Loucy (cell line): ENCODE data around the gene MEF2C.

Experiments
- H2AFZ ChIP-seq: fragments of 200-600 bp; sonication (generic); 2 replicates; pipeline ENCODE4 v1.6.0; 2016; ENCODE audit warnings: antibody characterized with exemption, mild to moderate bottlenecking, low read length, moderate library complexity
- H3F3A ChIP-seq: fragments of 200-600 bp; 2 replicates; pipeline ENCODE4 v1.6.0; 2016; ENCODE audit warnings: antibody characterized with exemption, low read depth, mild to moderate bottlenecking
- H3K27me3 ChIP-seq: fragments of 200-600 bp; sonication (generic); 2 replicates; pipeline ENCODE4 v1.6.1; 2014; ENCODE audit warnings: low read length, mild to moderate bottlenecking; ENCODE audit not compliant: insufficient read depth, poor library complexity, severe bottlenecking
- H3K36me3 ChIP-seq: fragments of 200-600 bp; sonication (generic); 2 replicates; pipeline ENCODE4 v1.6.1; 2016; ENCODE audit warnings: low read length; ENCODE audit not compliant: insufficient read depth
- H3K4me1 ChIP-seq: fragments of 200-600 bp; sonication (generic); 2 replicates; pipeline ENCODE4 v1.5.1; 2014; ENCODE audit warnings: low read length, mild to moderate bottlenecking; ENCODE audit not compliant: insufficient read depth, poor library complexity, severe bottlenecking
- H3K4me2 ChIP-seq: fragments of 200-600 bp; sonication (generic); 2 replicates; pipeline ENCODE4 v1.6.0; 2014; ENCODE audit warnings: antibody characterized with exemption, low read length, low read depth, mild to moderate bottlenecking; ENCODE audit not compliant: poor library complexity, severe bottlenecking
- H3K4me3 ChIP-seq: fragments of 200-600 bp; sonication (generic); 2 replicates; pipeline ENCODE4 v1.5.1; 2014; ENCODE audit warnings: low read length, mild to moderate bottlenecking, mixed read lengths; ENCODE audit not compliant: poor library complexity, severe bottlenecking
- H3K79me2 ChIP-seq: fragments of 200-600 bp; sonication (generic); 2 replicates; pipeline ENCODE4 v1.6.1; 2014; ENCODE audit warnings: low read length; ENCODE audit not compliant: insufficient read depth
- H3K9ac ChIP-seq: fragments of 200-600 bp; sonication (generic); 2 replicates; pipeline ENCODE4 v1.6.0; 2014; ENCODE audit warnings: mild to moderate bottlenecking, low read depth, low read length, moderate library complexity; ENCODE audit not compliant: poor library complexity, severe bottlenecking
- H3K9me2 ChIP-seq: fragments of 200-600 bp; sonication (generic); replicated peaks from 2 replicates; pipeline ENCODE4 v1.6.1; 2016; ENCODE audit warnings: low read depth, low read length, mixed read lengths
- H3K9me3 ChIP-seq: fragments of 200-600 bp; sonication (generic); 2 replicates; pipeline ENCODE4 v1.6.1; 2014; ENCODE audit warnings: mild to moderate bottlenecking, antibody characterized with exemption, low read length, low read depth; ENCODE audit not compliant: insufficient read depth
- H4K20me1 ChIP-seq: fragments of 200-600 bp; sonication (generic); 2 replicates; pipeline ENCODE4 v1.6.0; 2014; ENCODE audit warnings: antibody characterized with exemption, low read length, mild to moderate bottlenecking; ENCODE audit not compliant: insufficient read depth, poor library complexity, severe bottlenecking
- CTCF ChIP-seq: fragments of 200-600 bp; sonication (generic); conservative IDR thresholded peaks from 2 replicates; pipeline ENCODE4 v1.5.1; 2014; ENCODE audit warnings: mild to moderate bottlenecking, antibody characterized with exemption, low read length
- EZH2phosphoT487 ChIP-seq: fragments of 200-600 bp; IDR thresholded peaks from 2 replicates; pipeline ENCODE4 v1.6.1; 2018; ENCODE audit warnings: antibody characterized with exemption, mild to moderate bottlenecking, moderate library complexity, borderline replicate concordance

MEF2C gene

GRCh38 chr5:88787856-88788255 is 95.1 kb downstream of the MEF2C start:
- H3K9me2 ChIP-seq: no peaks in the 10 kb centered on the region
- peaks cover 25% of the 10 kb centered on the region for H3K4me1 ChIP-seq
- H3K27me3 ChIP-seq: no peaks in the 10 kb centered on the region
- H2AFZ ChIP-seq: no peak overlapping the region
- H3K4me2 ChIP-seq: no peak overlapping the region
- no peak for TF ChIP-seq CTCF
- no peak for TF ChIP-seq EZH2phosphoT487
- H3K9ac ChIP-seq: no peak overlapping the region
- no peak overlapping the region for H3K4me3 ChIP-seq
- H3K79me2 ChIP-seq: no peaks in the 10 kb centered on the region
- H3K9me3 ChIP-seq: no peaks in the 10 kb centered on the region
- no peaks in the 10 kb centered on the region for H3K36me3 ChIP-seq
- peaks cover 3% of the 10 kb centered on the region; the same call in 1 of the 2 replicates for H3F3A ChIP-seq
- no peaks in the 10 kb centered on the region for H4K20me1 ChIP-seq

DNA sequence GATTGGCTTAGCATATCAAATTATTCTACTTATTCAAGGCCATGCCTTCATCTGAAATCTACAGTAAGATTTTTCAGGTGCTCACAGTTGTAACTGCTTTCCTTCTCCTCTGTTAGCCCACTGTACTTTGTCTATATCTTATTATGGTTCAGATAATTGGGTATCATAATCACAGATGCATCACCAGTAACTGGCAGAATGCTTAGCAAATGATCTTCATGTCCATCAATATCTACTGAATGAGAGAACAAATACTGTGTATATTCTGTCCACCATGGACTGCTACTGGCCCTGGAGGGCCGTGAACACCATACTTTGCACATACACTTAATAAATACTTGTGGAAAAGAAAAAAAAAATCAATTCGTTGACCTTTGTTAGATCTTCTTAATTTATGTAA is 96.2 kb downstream of the MEF2C start:
- Histone ChIP-seq H4K20me1 (no peaks in the 10 kb centered on the region), H3K36me3 (no peaks in the 10 kb centered on the region), H3F3A (no peaks in the 10 kb centered on the region), H3K4me1 (peaks cover 25% of the 10 kb centered on the region), H3K4me2 (no peak overlapping the region), H3K9ac (no peak overlapping the region), H3K9me2 (no peaks in the 10 kb centered on the region), H2AFZ (no peak overlapping the region), H3K4me3 (no peak overlapping the region), H3K79me2 (no peaks in the 10 kb centered on the region), H3K27me3 (no peaks in the 10 kb centered on the region), H3K9me3 (no peaks in the 10 kb centered on the region)
- no peak for TF ChIP-seq CTCF
- no peak for TF ChIP-seq EZH2phosphoT487

- peaks cover 30% of the 10 kb centered on the region for H3K4me1 ChIP-seq
- H3F3A ChIP-seq: no peaks in the 10 kb centered on the region
- H3K27me3 ChIP-seq: no peaks in the 10 kb centered on the region
- H3K9me3 ChIP-seq: no peaks in the 10 kb centered on the region
- H3K4me2 ChIP-seq: peak overlapping the region; percentile 65
- H3K9ac ChIP-seq: peak overlapping the region; percentile 27
- no peaks in the 10 kb centered on the region for H4K20me1 ChIP-seq
- H3K9me2 ChIP-seq: no peaks in the 10 kb centered on the region
- no peaks in the 10 kb centered on the region for H3K36me3 ChIP-seq
- no peaks in the 10 kb centered on the region for H3K79me2 ChIP-seq
- peak overlapping the region; percentile 36; the same call in 1 of the 2 replicates for H2AFZ ChIP-seq
- TF ChIP-seq EZH2phosphoT487 (no peak), CTCF (no peak)
- H3K4me3 ChIP-seq: peak overlapping the region; percentile 45
Observed at GRCh38 chr5:88785746-88786565, 97.0 kb downstream of the MEF2C start.
